Adrenal gland (tissue), 12 donors: ENCODE measurements around the gene FAM72B. TPM values are rescaled to one million over a fixed set of nuclear protein-coding genes. Genes with fewer than 3 reads are reported as not detected.
A peak's percentile ranks its signal among the peaks of the same experiment; 100 is the strongest.
"Not testable (repeated sequence)": the region's sequence is repeated elsewhere in the genome, so short reads cannot be mapped to it uniquely, and the experiment has no call there.

Source experiments
- DNase-seq, 7 donors: peaks; one replicate each; pipeline ENCODE4 v3.0.0-alpha.2; 2019 to 2020
- H3K27ac ChIP-seq, 5 donors: fragments of 200-600 bp; sonication (generic) in 4 of 5; 1 replicate in 3 of 5; 2 replicates in 2 of 5; pipeline versions ENCODE4 v1.5.1 to v1.8.0; 2016 to 2020; ENCODE audit warnings: mild to moderate bottlenecking in 1 of 5
- H3K27me3 ChIP-seq: fragments of 200-600 bp; 2 replicates; pipeline ENCODE4 v1.8.0; 2021
- H3K36me3 ChIP-seq, 2 donors: fragments of 200-600 bp; replicated peaks in 1 of 2; 1 replicate in 1 of 2; 2 replicates in 1 of 2; pipeline versions ENCODE4 v1.5.1 to v1.8.0; 2018 to 2022
- H3K4me1 ChIP-seq, 2 donors: fragments of 200-600 bp; replicated peaks in 1 of 2; 1 replicate in 1 of 2; 2 replicates in 1 of 2; pipeline versions ENCODE4 v1.5.1 to v1.8.0; 2018 to 2021
- H3K4me3 ChIP-seq, 4 donors: fragments of 200-600 bp; sonication (generic) in 3 of 4; one replicate each; pipeline ENCODE4 v1.5.1; 2016 to 2018
- H3K9me3 ChIP-seq, 3 donors: fragments of 200-600 bp; sonication (generic) in 1 of 3; replicated peaks in 1 of 3; 1 replicate in 2 of 3; 2 replicates in 1 of 3; pipeline versions ENCODE4 v1.5.1 to v1.8.0; 2016 to 2021
- CTCF ChIP-seq, 6 experiments: fragments of 450-650 bp in 4 of 6; fragments of 200-600 bp in 2 of 6; sonication (generic) in 1 of 6; IDR thresholded peaks; 1 replicate in 5 of 6; 2 replicates in 1 of 6; pipeline versions ENCODE4 v1.5.1 to v1.8.0; 2016 to 2021; ENCODE audit warnings: antibody characterized with exemption in 6 of 6, mild to moderate bottlenecking in 2 of 6, moderate library complexity in 1 of 6
- WGBS, 4 donors: extraction: QIAGEN DNeasy Blood & Tissue Kit in 2 of 4; methylation state at CpG; one replicate each; pipeline versions ENCODE4 v1.1.5 to v1.1.7; 2013 to 2017; 5-methylcytosine and 5-hydroxymethylcytosine counted together
- intact Hi-C, 2 donors: fragments of 100-400 bp; cut with DNase I; formaldehyde crosslinking; loops; one replicate each; pipeline versions ENCODE4 v1.14.1 to v1.15.0; 2022 to 2023
- polyA plus RNA-seq, 3 donors: library from polyadenylated mRNA; stranded (reverse); fragments of 200-250 nt in 2 of 3; fragments of 350-450 nt in 1 of 3; fragmentation: Illumina TruSeq in 1 of 3; extraction: RNeasy Lipid Tissue Mini Kit (QIAGEN cat#74804) in 1 of 3; gene quantifications; one replicate each; pipeline ENCODE4 v1.2.3, GENCODE V29; 2013 to 2014
- total RNA-seq, 9 donors: library from RNA; depleted of rRNA in 4 of 9; stranded (reverse); fragments of >200 nt in 4 of 9; fragments of 120-200 nt in 1 of 9; fragmentation: NEBNext Ultra II Directional in 1 of 9; extraction: Animal tissue kit (Norgen Biotek cat#: 25700) in 1 of 9; gene quantifications; one replicate each; pipeline versions ENCODE4 v1.1.0 to v1.2.4, GENCODE V29; 2013 to 2023
- donor health status: healthy with polysubstance abuse.
- donor health status: Bipolar disorder and iron deficiency.
- donor health status: DM: yes; HTN: yes; CAD: no.
- donor health status: DM: no; HTN: no; CAD: no.
- donor health status: DM: no; HTN: no; CAD: no.
- donor health status: DM: yes; HTN: yes; CAD: no.

Gene FAM72B
- total and polyA plus RNA-seq, 12 donors, result 0.87 to 5.4 (median 1.5) TPM

DNA sequence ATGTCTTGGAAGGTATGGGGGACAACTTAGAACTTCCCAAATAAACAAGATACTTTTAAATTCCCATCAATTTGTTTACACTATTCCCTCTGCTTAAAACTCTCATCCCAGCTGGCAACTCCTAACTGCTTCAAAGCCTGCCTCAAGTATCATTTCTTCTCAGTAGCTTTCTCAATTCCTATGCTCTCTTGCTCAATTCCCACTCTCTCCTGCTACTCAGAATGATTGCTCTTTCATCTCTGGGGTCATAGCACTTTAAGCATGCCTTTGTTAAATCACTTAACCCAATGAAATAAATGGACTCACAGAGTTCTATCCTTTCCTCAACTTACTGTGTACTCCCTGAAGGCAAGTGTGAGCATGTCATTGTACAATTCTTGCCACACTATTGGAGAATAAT lies 18.8 kb downstream of the FAM72B start:
- intact Hi-C loops, DNase-seq, H3K4me3 ChIP-seq, H3K9me3 ChIP-seq, H3K4me1 ChIP-seq, H3K36me3 ChIP-seq, H3K27ac ChIP-seq, H3K27me3 ChIP-seq: not testable (repeated sequence)

GRCh38 chr1:121163850-121164757 lies 20.0 kb downstream of the FAM72B start:
- H3K9me3 ChIP-seq, H3K27ac ChIP-seq, H3K27me3 ChIP-seq, H3K36me3 ChIP-seq, H3K4me1 ChIP-seq, intact Hi-C loops, H3K4me3 ChIP-seq: not testable (repeated sequence)
- WGBS, 4 donors, result 69 to 82% (median 74%) methylated on average over 3 to 4 of the region's 5 CpGs
- peak in 6 of 7 donors; percentile 22 to 59 (median 34) for DNase-seq

DNA sequence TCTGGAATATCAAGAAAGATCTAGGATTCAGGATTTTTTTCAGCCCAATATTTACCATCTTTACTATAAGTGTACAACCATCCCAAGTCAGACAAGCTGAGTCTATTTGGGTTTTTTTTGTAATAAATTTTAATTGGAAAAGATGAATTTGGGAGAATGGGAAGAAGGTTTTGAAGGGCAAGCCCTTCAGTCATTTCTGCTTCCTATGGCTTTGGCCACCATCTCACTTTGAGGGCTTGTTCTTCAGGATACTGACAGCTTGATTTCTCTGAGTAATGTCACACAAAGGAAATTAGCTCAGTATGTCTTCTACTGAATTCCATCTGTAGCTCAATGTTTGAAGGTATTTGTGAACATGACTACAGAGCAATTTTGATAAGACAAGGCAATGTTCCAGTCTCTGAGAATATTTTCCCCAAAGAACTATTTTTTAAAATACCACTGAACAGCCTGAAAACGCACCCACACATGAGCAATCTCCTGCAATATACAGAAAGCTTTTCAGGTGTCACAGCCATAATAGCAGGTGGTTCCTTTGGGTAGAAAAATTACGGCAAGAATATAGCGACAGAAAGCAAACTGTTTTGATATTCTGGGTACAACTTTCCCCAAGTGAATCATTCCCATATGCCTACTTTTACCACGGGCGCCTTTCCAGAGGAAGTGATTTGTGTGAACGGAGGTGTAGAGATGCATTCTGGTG lies 22.8 kb downstream of the FAM72B start:
- H3K4me1 ChIP-seq, H3K36me3 ChIP-seq, H3K4me3 ChIP-seq, H3K27ac ChIP-seq, H3K27me3 ChIP-seq, H3K9me3 ChIP-seq, DNase-seq, intact Hi-C loops: not testable (repeated sequence)
- WGBS, 4 donors, result 86 to 97% (median 95%) methylated on average over 3 of the region's 6 CpGs

- H3K27me3 ChIP-seq, H3K4me1 ChIP-seq, H3K9me3 ChIP-seq, DNase-seq, H3K36me3 ChIP-seq, H3K4me3 ChIP-seq, H3K27ac ChIP-seq, intact Hi-C loops: not testable (repeated sequence)
- WGBS, 4 donors, result 66 to 96% (median 72%) methylated on average over 2 of the region's 2 CpGs; no CpG with 5 or more reads in 1 of the 4 donors
Measured at GRCh38 chr1:121160118-121160517, 24.0 kb downstream of the FAM72B start.

DNA sequence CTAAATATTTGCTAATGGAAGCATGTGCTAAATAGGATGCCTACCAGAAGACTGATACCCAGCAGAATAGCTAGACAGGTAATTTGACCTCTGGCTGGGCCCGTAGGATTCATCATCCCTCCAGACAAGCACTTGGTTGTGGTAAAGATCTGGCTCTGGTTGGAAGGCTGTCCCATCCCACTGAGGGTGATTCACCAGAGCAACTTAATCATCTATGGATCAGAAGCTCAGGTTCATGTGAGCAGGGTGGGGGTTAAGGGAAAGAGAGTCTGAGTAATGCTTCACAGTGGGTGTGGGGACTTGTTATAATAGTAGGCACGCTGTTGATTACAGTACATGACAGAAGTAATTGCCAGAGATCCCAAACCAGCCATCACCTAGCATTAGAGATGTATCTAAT lies 26.5 kb downstream of the FAM72B start:
- DNase-seq, result peak in 2 of 7 donors; percentile 4 to 11
- H3K27ac ChIP-seq, H3K9me3 ChIP-seq, H3K36me3 ChIP-seq, H3K4me3 ChIP-seq, H3K27me3 ChIP-seq, intact Hi-C loops, H3K4me1 ChIP-seq: not testable (repeated sequence)
- WGBS, 4 donors, result 20 to 50% (median 42%) methylated on average over 1 of the region's 2 CpGs; no CpG with 5 or more reads in 1 of the 4 donors

DNA sequence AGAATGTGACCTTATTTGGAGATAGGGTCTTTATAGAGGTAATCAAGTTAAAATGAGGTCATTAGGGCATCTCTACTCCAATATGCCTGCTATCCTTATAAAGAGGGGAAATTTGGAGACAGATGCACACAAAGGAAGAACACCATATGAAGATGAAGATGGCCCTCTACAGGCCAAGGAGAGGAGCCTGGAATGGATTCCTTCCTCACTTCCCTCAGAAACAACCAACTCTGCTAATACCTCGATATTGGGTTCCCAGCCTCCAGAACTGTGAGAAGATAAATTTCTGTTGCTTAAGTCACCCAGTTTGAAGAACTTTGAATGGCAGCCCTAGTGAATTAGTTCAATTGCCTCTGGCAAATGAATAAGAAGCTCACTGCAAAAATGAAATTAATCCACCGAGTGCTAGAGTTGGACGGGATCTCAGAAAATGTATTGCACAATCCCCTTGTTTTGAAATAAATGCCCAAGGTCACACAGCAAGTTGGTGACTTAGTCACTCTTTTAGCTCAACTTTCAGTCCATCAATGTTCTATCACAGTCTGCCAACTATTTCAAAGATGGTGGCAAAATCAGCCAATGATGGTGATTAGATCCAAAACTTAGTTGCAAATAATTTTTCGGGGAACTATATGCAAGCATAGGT lies 27.1 kb downstream of the FAM72B start:
- WGBS, 4 donors, result no CpG with 5 or more reads among the region's 4 CpGs
- H3K4me3 ChIP-seq, H3K27ac ChIP-seq, DNase-seq, H3K9me3 ChIP-seq, H3K27me3 ChIP-seq, H3K36me3 ChIP-seq, H3K4me1 ChIP-seq, intact Hi-C loops: not testable (repeated sequence)

DNA sequence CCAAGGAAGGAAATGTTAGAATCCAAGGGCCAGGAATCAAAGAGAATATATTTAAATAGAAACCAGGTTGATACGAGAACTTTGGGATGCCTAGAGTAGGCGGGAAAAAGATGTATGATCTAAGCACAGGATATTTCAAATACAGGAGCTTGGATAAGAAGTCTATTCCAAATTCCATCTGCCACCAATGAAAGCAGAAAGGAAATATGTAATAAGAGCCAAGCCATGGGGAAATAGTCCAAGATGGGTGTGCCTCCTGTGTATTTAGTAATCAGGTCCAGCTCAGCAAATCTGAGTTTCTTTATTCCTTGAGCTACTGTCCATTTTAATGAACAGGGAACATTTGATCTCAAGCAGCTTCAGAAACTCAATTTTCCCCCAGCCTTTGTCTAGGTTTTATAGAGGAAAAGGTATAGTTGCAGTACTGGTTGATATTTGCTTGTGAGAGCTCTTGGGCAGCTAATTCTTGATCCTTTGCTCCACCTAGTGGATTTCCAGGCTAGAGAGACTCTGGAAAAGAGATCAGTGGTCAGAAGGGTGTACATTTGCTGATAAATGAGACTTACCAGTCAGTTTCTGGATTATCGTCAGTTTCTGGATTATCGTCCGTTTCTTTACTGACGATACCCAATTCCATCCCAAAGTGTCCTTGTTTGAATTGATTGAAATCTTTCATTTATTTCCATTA lies 28.3 kb downstream of the FAM72B start:
- H3K36me3 ChIP-seq, H3K4me3 ChIP-seq, H3K27me3 ChIP-seq, H3K9me3 ChIP-seq, H3K4me1 ChIP-seq, intact Hi-C loops, H3K27ac ChIP-seq: not testable (repeated sequence)
- WGBS, 4 donors, result 78 to 81% (median 78%) methylated on average over 6 of the region's 6 CpGs
- peak in 3 of 7 donors; percentile 9 to 10 (median 10) for DNase-seq
- peak in 3 of 6 experiments; percentile 4 to 21 (median 15) for TF ChIP-seq CTCF (IDR thresholded peaks at IDR 0.05)

GRCh38 chr1:121154811-121155210 lies 29.3 kb downstream of the FAM72B start:
- H3K27me3 ChIP-seq, H3K9me3 ChIP-seq, H3K27ac ChIP-seq, H3K4me3 ChIP-seq, DNase-seq, H3K4me1 ChIP-seq, intact Hi-C loops, H3K36me3 ChIP-seq: not testable (repeated sequence)
- WGBS, 4 donors, result 59 to 100% (median 80%) methylated on average over 1 of the region's 2 CpGs

GRCh38 chr1:121152788-121153187 lies 31.4 kb downstream of the FAM72B start:
- H3K4me3 ChIP-seq, H3K36me3 ChIP-seq, H3K4me1 ChIP-seq, H3K9me3 ChIP-seq, intact Hi-C loops, H3K27ac ChIP-seq, H3K27me3 ChIP-seq, DNase-seq: not testable (repeated sequence)
